Limb (tissue), 2 donors: Measurements from ENCODE around the gene FGF19.

ENCODE experiments used
- DNase-seq, 2 donors: peaks; one replicate each; pipeline ENCODE4 v3.0.0-alpha.2; 2016; ENCODE audit errors: extremely low spot score in 2 of 2

FGF19 gene

GRCh38 chr11:69718147-69718546 is 14.3 kb upstream of the FGF19 start:
- DNase-seq, result peak in 1 of 2 donors; percentile 67

- DNase-seq, result no peak
These were observed 13.3 kb upstream of the FGF19 start for GRCh38 chr11:69716891-69717747.

- DNase-seq, result no peak
These were observed 12.3 kb upstream of the FGF19 start for GRCh38 chr11:69716099-69716498.

GRCh38 chr11:69715446-69715845 is 11.6 kb upstream of the FGF19 start:
- no peak for DNase-seq

- DNase-seq, result no peak
These were observed 8.3 kb upstream of the FGF19 start for GRCh38 chr11:69711822-69712801.

- DNase-seq, result no peak
These were observed 5.0 kb upstream of the FGF19 start for GRCh38 chr11:69708736-69709401.

GRCh38 chr11:69707176-69707575 is 3.4 kb upstream of the FGF19 start:
- DNase-seq, result peak in 1 of 2 donors; percentile 46

- no peak for DNase-seq
These were observed 2.3 kb upstream of the FGF19 start for GRCh38 chr11:69705901-69706787.

- no peak for DNase-seq
These were observed 1.6 kb upstream of the FGF19 start for GRCh38 chr11:69705351-69705811.

- DNase-seq, result peak; percentile 64 to 79
These were observed 859 bp upstream of the FGF19 start for GRCh38 chr11:69704508-69705253.

GRCh38 chr11:69703453-69703767 is 412 bp downstream of the FGF19 start:
- DNase-seq, result no peak

GRCh38 chr11:69702769-69703452 is 911 bp downstream of the FGF19 start:
- no peak for DNase-seq

- peak in 1 of 2 donors; percentile 51 for DNase-seq
These were observed 1.6 kb downstream of the FGF19 start for GRCh38 chr11:69702239-69702691.

GRCh38 chr11:69700278-69701140 is 3.3 kb downstream of the FGF19 start:
- peak; percentile 58 to 82 for DNase-seq

GRCh38 chr11:69699213-69699612 is 4.6 kb downstream of the FGF19 start:
- no peak for DNase-seq

- no peak for DNase-seq
These were observed 5.5 kb downstream of the FGF19 start for GRCh38 chr11:69698362-69698761.

GRCh38 chr11:69697861-69698260 is 6.0 kb downstream of the FGF19 start:
- DNase-seq, result no peak

GRCh38 chr11:69697469-69697843 is 6.4 kb downstream of the FGF19 start:
- DNase-seq, result no peak
